Right lobe of liver (tissue), 4 donors: ENCODE data around the gene YWHAG.

Source experiments
- POLR2A ChIP-seq: fragments of 450-650 bp; IDR thresholded peaks from one replicate; pipeline ENCODE4 v1.6.1; 2017; ENCODE audit warnings: antibody characterized with exemption, mild to moderate bottlenecking
- TF ChIP-seq, protein P1 (sequence below), 4 donors: fragments of 200-600 bp in 3 of 4; fragments of 450-650 bp in 1 of 4; IDR thresholded peaks; one replicate each; pipeline versions ENCODE4 v1.5.1 to v1.8.0; 2016 to 2022; ENCODE audit warnings: antibody characterized with exemption in 4 of 4, mild to moderate bottlenecking in 2 of 4
- donor health status: DM: no; HTN: no; CAD: no.
- donor health status: DM: no; HTN: no; CAD: no.
- donor health status: DM: no; HTN: yes; CAD: no.

DNA sequence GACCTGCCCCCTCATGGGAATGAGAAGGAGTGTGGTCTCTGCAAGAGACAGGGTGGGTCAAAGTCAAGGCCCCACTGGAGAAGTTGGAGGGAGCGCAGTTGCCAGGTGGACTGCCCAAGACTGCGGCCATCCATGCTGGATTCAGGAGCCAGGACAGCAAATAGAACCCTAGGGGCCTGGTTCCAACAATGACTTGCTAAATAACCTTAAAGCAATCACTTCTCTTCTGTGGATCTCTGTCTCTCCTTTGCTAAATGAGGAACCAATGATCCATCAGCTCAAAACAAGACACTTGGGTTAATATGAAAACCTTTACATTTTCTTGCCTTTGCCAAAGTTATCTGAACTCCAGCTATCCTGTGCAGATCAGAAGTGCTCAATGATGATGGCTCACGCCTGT lies 12.6 kb upstream of the YWHAG start:
- TF ChIP-seq, protein P1, sequence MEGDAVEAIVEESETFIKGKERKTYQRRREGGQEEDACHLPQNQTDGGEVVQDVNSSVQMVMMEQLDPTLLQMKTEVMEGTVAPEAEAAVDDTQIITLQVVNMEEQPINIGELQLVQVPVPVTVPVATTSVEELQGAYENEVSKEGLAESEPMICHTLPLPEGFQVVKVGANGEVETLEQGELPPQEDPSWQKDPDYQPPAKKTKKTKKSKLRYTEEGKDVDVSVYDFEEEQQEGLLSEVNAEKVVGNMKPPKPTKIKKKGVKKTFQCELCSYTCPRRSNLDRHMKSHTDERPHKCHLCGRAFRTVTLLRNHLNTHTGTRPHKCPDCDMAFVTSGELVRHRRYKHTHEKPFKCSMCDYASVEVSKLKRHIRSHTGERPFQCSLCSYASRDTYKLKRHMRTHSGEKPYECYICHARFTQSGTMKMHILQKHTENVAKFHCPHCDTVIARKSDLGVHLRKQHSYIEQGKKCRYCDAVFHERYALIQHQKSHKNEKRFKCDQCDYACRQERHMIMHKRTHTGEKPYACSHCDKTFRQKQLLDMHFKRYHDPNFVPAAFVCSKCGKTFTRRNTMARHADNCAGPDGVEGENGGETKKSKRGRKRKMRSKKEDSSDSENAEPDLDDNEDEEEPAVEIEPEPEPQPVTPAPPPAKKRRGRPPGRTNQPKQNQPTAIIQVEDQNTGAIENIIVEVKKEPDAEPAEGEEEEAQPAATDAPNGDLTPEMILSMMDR (IDR thresholded peaks at IDR 0.05) = no peak
- no peak for TF ChIP-seq POLR2A
